ENCODE measurements around the gene SEMA4A. TPM values are rescaled to one million over a fixed set of nuclear protein-coding genes. Genes with fewer than 3 reads are reported as not detected.

The SEMA4A gene
- total RNA-seq, 1 donor from 2014 or later = 0.66 TPM

DNA sequence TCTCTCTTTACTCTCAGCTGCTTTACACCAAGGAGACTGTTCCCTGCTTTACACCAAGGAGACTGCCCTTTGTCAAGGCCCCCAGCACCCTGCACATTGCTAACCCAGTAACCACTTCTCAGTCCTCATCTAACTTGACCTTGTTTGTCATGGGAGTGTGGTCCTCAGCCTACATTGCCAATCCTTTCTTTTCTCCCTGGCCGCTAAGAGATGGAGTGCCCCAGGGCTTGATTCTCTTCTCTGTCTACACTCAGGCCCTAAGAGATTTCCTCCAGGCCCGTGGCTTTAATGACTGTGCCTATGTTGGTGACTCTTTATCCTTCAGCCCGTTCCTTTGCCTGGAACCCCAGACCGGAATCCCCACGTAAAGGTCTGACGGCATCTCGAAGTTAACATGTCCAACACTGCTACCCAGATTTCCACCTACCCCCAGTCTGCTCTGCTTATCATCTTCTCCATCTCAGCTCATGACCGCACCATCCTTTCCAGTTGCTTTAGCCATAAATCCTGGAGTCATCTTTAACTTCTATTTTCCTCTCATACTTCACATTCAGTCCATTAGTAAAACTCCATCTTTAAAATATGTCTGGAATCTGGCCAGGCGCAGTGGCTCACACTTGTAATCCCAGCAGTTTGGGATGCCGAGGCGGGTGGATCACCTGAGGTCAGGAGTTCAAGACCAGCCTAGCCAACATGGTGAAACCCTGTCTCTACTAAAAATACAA, 9.5 kb upstream of the SEMA4A start:
- no peak overlapping the region for H3K4me3 ChIP-seq (ENCODE audit: insufficient read depth, low read depth, low read length)
- H3K27ac ChIP-seq (ENCODE audit: low read depth, low read length) = no peak overlapping the region
- Mint-ChIP-seq H3K27me3 (ENCODE audit: low read depth, unreplicated experiment) (peaks cover 7% of the 10 kb centered on the region), H3K36me3 (ENCODE audit: low read depth, unreplicated experiment) (peaks cover 4% of the 10 kb centered on the region), H3K9me3 (ENCODE audit: unreplicated experiment) (no peaks in the 10 kb centered on the region), H3K4me3 (ENCODE audit: unreplicated experiment) (no peak overlapping the region), H3K4me1 (ENCODE audit: low read depth, unreplicated experiment) (peaks cover 17% of the 10 kb centered on the region), H3K27ac (ENCODE audit: unreplicated experiment) (no peak overlapping the region)
- TF ChIP-seq, protein P1, sequence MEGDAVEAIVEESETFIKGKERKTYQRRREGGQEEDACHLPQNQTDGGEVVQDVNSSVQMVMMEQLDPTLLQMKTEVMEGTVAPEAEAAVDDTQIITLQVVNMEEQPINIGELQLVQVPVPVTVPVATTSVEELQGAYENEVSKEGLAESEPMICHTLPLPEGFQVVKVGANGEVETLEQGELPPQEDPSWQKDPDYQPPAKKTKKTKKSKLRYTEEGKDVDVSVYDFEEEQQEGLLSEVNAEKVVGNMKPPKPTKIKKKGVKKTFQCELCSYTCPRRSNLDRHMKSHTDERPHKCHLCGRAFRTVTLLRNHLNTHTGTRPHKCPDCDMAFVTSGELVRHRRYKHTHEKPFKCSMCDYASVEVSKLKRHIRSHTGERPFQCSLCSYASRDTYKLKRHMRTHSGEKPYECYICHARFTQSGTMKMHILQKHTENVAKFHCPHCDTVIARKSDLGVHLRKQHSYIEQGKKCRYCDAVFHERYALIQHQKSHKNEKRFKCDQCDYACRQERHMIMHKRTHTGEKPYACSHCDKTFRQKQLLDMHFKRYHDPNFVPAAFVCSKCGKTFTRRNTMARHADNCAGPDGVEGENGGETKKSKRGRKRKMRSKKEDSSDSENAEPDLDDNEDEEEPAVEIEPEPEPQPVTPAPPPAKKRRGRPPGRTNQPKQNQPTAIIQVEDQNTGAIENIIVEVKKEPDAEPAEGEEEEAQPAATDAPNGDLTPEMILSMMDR (IDR thresholded peaks at IDR 0.05; ENCODE audit: insufficient read depth, low read depth, low read length) = no peak
- TF ChIP-seq EZH2 (IDR thresholded peaks at IDR 0.05; ENCODE audit: insufficient read depth, low read length) = no peak
- H4K20me1 ChIP-seq (ENCODE audit: insufficient read depth, low read length) = peaks cover 49% of the 10 kb centered on the region
- no peaks in the 10 kb centered on the region for H3K9me3 ChIP-seq (ENCODE audit: insufficient read depth, low read depth, low read length)
- no peak overlapping the region for H3K9ac ChIP-seq (ENCODE audit: low read length)
- H3K27me3 ChIP-seq (ENCODE audit: insufficient read depth, low read length) = peaks cover 3% of the 10 kb centered on the region
- DNase-seq (ENCODE audit: low read depth) (peak; percentile 33), FAIRE-seq (no peak)
- peaks cover 24% of the 10 kb centered on the region for H3K4me1 ChIP-seq (ENCODE audit: insufficient read depth, low read length)
- H3K36me3 ChIP-seq (ENCODE audit: insufficient read depth, low read length) = peaks cover 10% of the 10 kb centered on the region
- H2AFZ ChIP-seq (ENCODE audit: low read depth, low read length) = no peak overlapping the region
- no peak overlapping the region for H3K4me2 ChIP-seq (ENCODE audit: low read length)
- H3K79me2 ChIP-seq (ENCODE audit: insufficient read depth, low read length) = no peaks in the 10 kb centered on the region

DNA sequence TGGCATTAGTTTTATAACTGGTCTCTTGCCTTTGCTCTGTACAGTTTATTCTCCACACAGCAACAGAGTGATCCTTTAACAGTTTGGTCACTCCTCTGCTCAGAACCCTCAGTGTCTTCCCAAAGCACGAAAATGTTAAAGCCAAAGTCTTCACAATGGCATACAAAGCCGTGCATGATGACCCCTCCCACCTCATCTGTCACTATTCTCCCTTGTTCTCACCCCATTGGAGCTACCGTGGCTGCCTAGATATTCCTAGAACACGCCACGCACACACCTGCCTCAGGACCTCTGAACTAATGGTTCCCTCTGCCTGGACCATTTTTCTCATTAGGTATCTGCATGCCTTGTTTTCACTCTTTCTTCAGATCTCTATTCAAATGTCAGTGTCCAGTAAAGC, 8.6 kb upstream of the SEMA4A start:
- H3K36me3 Mint-ChIP-seq (ENCODE audit: low read depth, unreplicated experiment) = peaks cover 4% of the 10 kb centered on the region
- peak overlapping the region; percentile 31 for H3K27ac Mint-ChIP-seq (ENCODE audit: unreplicated experiment)
- H3K4me3 ChIP-seq (ENCODE audit: insufficient read depth, low read depth, low read length) = no peak overlapping the region
- peaks cover 17% of the 10 kb centered on the region for H3K4me1 Mint-ChIP-seq (ENCODE audit: low read depth, unreplicated experiment)
- H3K27ac ChIP-seq (ENCODE audit: low read depth, low read length) = no peak overlapping the region
- H3K27me3 ChIP-seq (ENCODE audit: insufficient read depth, low read length) = peaks cover 9% of the 10 kb centered on the region
- no peaks in the 10 kb centered on the region for H3K9me3 Mint-ChIP-seq (ENCODE audit: unreplicated experiment)
- peaks cover 24% of the 10 kb centered on the region for H3K4me1 ChIP-seq (ENCODE audit: insufficient read depth, low read length)
- peaks cover 42% of the 10 kb centered on the region for H4K20me1 ChIP-seq (ENCODE audit: insufficient read depth, low read length)
- no peak for DNase-seq (ENCODE audit: low read depth)
- no peaks in the 10 kb centered on the region for H3K9me3 ChIP-seq (ENCODE audit: insufficient read depth, low read depth, low read length)
- no peaks in the 10 kb centered on the region for H3K79me2 ChIP-seq (ENCODE audit: insufficient read depth, low read length)
- TF ChIP-seq, protein P1 (IDR thresholded peaks at IDR 0.05; ENCODE audit: insufficient read depth, low read depth, low read length) = no peak
- TF ChIP-seq EZH2 (IDR thresholded peaks at IDR 0.05; ENCODE audit: insufficient read depth, low read length) = no peak
- H3K4me2 ChIP-seq (ENCODE audit: low read length) = no peak overlapping the region
- no peak overlapping the region for H3K9ac ChIP-seq (ENCODE audit: low read length)
- FAIRE-seq = no peak
- no peak overlapping the region for H2AFZ ChIP-seq (ENCODE audit: low read depth, low read length)
- no peak overlapping the region for H3K4me3 Mint-ChIP-seq (ENCODE audit: unreplicated experiment)
- H3K27me3 Mint-ChIP-seq (ENCODE audit: low read depth, unreplicated experiment) = peaks cover 14% of the 10 kb centered on the region
- peaks cover 10% of the 10 kb centered on the region for H3K36me3 ChIP-seq (ENCODE audit: insufficient read depth, low read length)

DNA sequence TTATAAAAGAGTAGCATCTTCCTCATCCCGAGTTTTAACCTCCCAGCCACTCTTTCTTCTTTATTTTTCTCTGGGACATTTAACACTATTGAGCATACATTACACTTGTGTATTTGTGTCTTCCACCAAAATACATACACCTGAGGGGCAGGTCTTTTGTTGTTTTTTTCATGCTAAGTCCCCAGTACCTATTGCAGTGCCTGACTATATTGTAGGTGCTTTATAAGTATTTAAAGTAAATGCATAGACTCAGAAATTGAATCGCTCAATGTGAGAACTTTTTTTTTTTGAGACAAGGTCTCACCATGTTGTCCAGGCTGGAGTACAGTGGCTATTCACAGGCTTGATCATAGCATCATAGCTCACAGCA, 7.8 kb upstream of the SEMA4A start:
- Histone ChIP-seq H3K4me2 (ENCODE audit: low read length) (peak overlapping the region; percentile 64), H3K9me3 (ENCODE audit: insufficient read depth, low read depth, low read length) (no peaks in the 10 kb centered on the region), H3K9ac (ENCODE audit: low read length) (no peak overlapping the region), H3K79me2 (ENCODE audit: insufficient read depth, low read length) (no peaks in the 10 kb centered on the region), H3K4me3 (ENCODE audit: insufficient read depth, low read depth, low read length) (no peak overlapping the region), H3K27me3 (ENCODE audit: insufficient read depth, low read length) (peaks cover 15% of the 10 kb centered on the region), H3K4me1 (ENCODE audit: insufficient read depth, low read length) (peaks cover 24% of the 10 kb centered on the region), H2AFZ (ENCODE audit: low read depth, low read length) (no peak overlapping the region), H3K27ac (ENCODE audit: low read depth, low read length) (no peak overlapping the region), H3K36me3 (ENCODE audit: insufficient read depth, low read length) (peaks cover 4% of the 10 kb centered on the region), H4K20me1 (ENCODE audit: insufficient read depth, low read length) (peaks cover 33% of the 10 kb centered on the region)
- H3K27ac Mint-ChIP-seq (ENCODE audit: unreplicated experiment) = peak overlapping the region; percentile 34
- FAIRE-seq (no peak), DNase-seq (ENCODE audit: low read depth) (no peak)
- H3K36me3 Mint-ChIP-seq (ENCODE audit: low read depth, unreplicated experiment) = peaks cover 2% of the 10 kb centered on the region
- no peak overlapping the region for H3K4me3 Mint-ChIP-seq (ENCODE audit: unreplicated experiment)
- peaks cover 22% of the 10 kb centered on the region for H3K27me3 Mint-ChIP-seq (ENCODE audit: low read depth, unreplicated experiment)
- H3K9me3 Mint-ChIP-seq (ENCODE audit: unreplicated experiment) = no peaks in the 10 kb centered on the region
- peaks cover 17% of the 10 kb centered on the region for H3K4me1 Mint-ChIP-seq (ENCODE audit: low read depth, unreplicated experiment)
- TF ChIP-seq EZH2 (IDR thresholded peaks at IDR 0.05; ENCODE audit: insufficient read depth, low read length) = no peak
- TF ChIP-seq, protein P1 (IDR thresholded peaks at IDR 0.05; ENCODE audit: insufficient read depth, low read depth, low read length) = no peak

Measured in astrocyte (in vitro differentiated cells and primary cell).